MCF 10A (cell line): ENCODE measurements around the gene SLC26A2. TPM values are rescaled to one million over a fixed set of nuclear protein-coding genes. Genes with fewer than 3 reads are reported as not detected.
"Not testable (repeated sequence)": the region's sequence is repeated elsewhere in the genome, so short reads cannot be mapped to it uniquely, and the experiment has no call there.

Source experiments
- BruUV-seq: library from RNA; stranded (reverse); fragments of 400-500 nt; replicated peaks from 2 replicates; lab custom pipeline; 2021; lab: Mats Ljungman, UMichigan
- CTCF ChIA-PET: fragments of 300-600 bp; sonication (Branson Sonifier 250); formaldehyde crosslinking; extraction: SDS; loops from one replicate; lab custom pipeline; 2021; ENCODE audit warnings: antibody characterized with exemption, inconsistent platforms; lab: Yijun Ruan, JAX
- POLR2A ChIA-PET: fragments of 300-600, 350-650 bp; sonication (Branson Sonifier 250); formaldehyde crosslinking; extraction: SDS; loops from one replicate; lab custom pipeline; 2020; ENCODE audit warnings: antibody characterized with exemption, inconsistent platforms; lab: Yijun Ruan, JAX
- DNase-seq: peaks from one replicate; pipeline ENCODE4 v3.0.0-alpha.2; 2018; ENCODE audit not compliant: unreplicated experiment
- H3K27ac Mint-ChIP-seq: one replicate; pipeline ENCODE4 v1.8.0; 2022; ENCODE audit warnings: mild to moderate bottlenecking, low read depth, mixed read lengths; ENCODE audit not compliant: unreplicated experiment
- H3K27me3 Mint-ChIP-seq: one replicate; pipeline ENCODE4 v1.8.0; 2022; ENCODE audit warnings: mixed read lengths; ENCODE audit not compliant: insufficient read depth, unreplicated experiment
- H3K36me3 Mint-ChIP-seq: one replicate; pipeline ENCODE4 v1.8.0; 2022; ENCODE audit warnings: mild to moderate bottlenecking, moderate library complexity, mixed read lengths; ENCODE audit not compliant: insufficient read depth, unreplicated experiment
- H3K4me1 Mint-ChIP-seq: one replicate; pipeline ENCODE4 v1.8.0; 2022; ENCODE audit warnings: mixed read lengths; ENCODE audit not compliant: insufficient read depth, unreplicated experiment
- H3K4me3 Mint-ChIP-seq: one replicate; pipeline ENCODE4 v1.8.0; 2022; ENCODE audit warnings: mild to moderate bottlenecking, moderate library complexity, mixed read lengths; ENCODE audit not compliant: unreplicated experiment
- H3K9me3 Mint-ChIP-seq: one replicate; pipeline ENCODE4 v1.8.0; 2022; ENCODE audit warnings: mixed read lengths; ENCODE audit not compliant: unreplicated experiment
- intact Hi-C: fragments of 100-400 bp; cut with micrococcal nuclease; formaldehyde crosslinking; loops from 2 replicates; pipeline ENCODE4 v1.14.1; 2022
- total RNA-seq: library from RNA; stranded (reverse); gene quantifications from 2 replicates; pipeline ENCODE4 v1.2.3, GENCODE V29; 2022
- TF ChIP-seq, protein P1 (sequence below): fragments of 200-600 bp; IDR thresholded peaks from one replicate; pipeline ENCODE4 v1.8.0; 2022; ENCODE audit warnings: antibody characterized with exemption, mild to moderate bottlenecking; ENCODE audit not compliant: unreplicated experiment

SLC26A2 gene
- total RNA-seq, 1 experiment from 2014 or later: 56.2 TPM

DNA sequence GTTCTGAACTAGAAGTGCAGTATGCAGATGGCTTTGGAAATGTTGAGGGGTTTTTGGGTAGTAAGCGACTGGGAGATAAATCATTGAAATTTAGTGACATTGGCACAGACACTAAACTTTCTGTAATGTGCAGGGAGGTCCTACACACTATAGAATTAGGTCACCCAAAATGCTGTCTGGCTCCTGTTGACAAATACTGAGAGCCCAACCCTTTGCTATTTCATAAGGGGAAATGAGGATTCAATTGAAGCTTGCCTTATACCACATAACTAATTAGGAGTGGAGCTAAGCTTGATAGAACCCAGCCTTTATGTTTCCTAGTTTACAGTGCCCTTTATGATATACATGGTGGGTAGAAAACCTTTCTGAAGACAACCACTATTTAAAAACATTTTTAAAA, 62.6 kb downstream of the SLC26A2 start:
- ChIA-PET POLR2A (interaction anchor here (0.8 to 4.6 kb wide), 13 partner anchors 8 to 1230 kb away, joined by 3 to 104 read pairs (median 9); partner anchors contain the start of genes GM2A, HMGXB3 and TIGD6), CTCF (interaction anchor here (0.6 to 2.3 kb wide), 12 partner anchors 8 to 501 kb away, joined by 3 to 11 read pairs (median 4); no protein-coding TSS in a partner anchor)
- TF ChIP-seq, protein P1, sequence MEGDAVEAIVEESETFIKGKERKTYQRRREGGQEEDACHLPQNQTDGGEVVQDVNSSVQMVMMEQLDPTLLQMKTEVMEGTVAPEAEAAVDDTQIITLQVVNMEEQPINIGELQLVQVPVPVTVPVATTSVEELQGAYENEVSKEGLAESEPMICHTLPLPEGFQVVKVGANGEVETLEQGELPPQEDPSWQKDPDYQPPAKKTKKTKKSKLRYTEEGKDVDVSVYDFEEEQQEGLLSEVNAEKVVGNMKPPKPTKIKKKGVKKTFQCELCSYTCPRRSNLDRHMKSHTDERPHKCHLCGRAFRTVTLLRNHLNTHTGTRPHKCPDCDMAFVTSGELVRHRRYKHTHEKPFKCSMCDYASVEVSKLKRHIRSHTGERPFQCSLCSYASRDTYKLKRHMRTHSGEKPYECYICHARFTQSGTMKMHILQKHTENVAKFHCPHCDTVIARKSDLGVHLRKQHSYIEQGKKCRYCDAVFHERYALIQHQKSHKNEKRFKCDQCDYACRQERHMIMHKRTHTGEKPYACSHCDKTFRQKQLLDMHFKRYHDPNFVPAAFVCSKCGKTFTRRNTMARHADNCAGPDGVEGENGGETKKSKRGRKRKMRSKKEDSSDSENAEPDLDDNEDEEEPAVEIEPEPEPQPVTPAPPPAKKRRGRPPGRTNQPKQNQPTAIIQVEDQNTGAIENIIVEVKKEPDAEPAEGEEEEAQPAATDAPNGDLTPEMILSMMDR: no peak
- Mint-ChIP-seq H3K4me1 (peaks cover 41% of the 10 kb centered on the region), H3K4me3 (peak overlapping the region; percentile 63), H3K27ac (peak overlapping the region; percentile 89), H3K36me3 (peaks cover 92% of the 10 kb centered on the region), H3K27me3 (no peaks in the 10 kb centered on the region), H3K9me3 (no peaks in the 10 kb centered on the region)
- BruUV-seq: no TSS peak
- intact Hi-C loops: loop anchor here (2.0 kb wide), 1 partner anchor 14 kb away; no protein-coding TSS in a partner anchor
- DNase-seq: no peak

DNA sequence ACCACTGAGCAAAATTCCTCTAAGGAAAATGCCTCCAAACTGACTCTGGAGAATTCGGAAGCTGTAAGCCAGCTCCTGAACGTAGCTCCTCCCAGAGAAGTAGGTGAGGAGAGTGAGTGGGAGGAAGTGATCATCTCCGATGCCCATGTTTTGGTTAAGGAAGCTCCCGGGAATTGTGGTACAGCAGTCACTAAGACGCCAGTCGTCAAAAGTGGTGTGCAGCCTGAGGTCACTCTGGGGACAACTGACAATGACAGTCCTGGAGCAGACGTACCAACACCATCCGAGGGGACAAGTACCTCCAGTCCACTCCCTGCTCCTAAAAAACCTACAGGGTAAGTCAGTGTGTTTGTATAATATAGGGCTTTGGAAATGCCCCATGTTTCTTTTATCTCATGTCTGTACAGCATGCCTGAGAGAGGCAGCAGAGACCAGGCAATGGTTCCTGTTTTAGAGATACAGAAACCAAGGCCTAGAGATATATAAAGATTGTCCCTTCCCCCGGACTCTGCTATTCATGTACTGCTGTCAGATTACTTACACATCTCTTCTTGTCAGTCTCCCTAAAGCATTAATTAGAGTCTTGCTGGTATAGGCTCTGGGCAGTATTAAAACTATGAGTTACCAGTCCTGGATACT, 63.9 kb downstream of the SLC26A2 start:
- DNase-seq: no peak
- Mint-ChIP-seq H3K4me1 (peaks cover 34% of the 10 kb centered on the region), H3K9me3 (no peaks in the 10 kb centered on the region), H3K27me3 (no peaks in the 10 kb centered on the region), H3K36me3 (peaks cover 89% of the 10 kb centered on the region), H3K4me3 (no peak overlapping the region), H3K27ac (no peak overlapping the region)
- intact Hi-C loops: no loop called here
- POLR2A ChIA-PET: interaction anchor here (1.1 to 4.2 kb wide), 2 partner anchors 11 to 15 kb away, joined by 3 to 66 read pairs; no protein-coding TSS in a partner anchor
- BruUV-seq: no TSS peak
- TF ChIP-seq, protein P1: no peak
- CTCF ChIA-PET: no interaction called here

DNA sequence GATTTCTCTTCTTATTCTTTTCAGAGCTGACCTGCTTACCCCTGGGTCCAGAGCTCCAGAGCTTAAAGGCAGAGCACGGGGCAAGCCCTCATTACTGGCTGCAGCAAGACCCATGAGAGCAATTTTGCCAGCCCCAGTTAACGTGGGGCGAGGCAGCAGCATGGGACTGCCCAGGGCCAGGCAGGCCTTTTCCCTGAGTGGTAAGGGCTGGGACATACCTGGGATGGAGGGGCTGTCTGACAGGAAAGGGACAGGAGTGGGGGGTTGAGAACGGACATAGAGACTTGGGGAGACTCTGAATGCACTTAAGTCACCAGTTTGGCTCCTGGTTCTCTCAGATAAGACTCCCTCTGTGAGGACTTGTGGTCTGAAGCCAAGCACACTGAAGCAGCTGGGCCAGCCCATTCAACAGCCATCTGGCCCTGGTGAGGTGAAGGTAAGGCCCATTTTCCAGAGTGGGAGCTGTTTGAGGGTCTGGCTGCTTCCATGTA, 66.2 kb downstream of the SLC26A2 start:
- Mint-ChIP-seq H3K27ac (no peak overlapping the region), H3K9me3 (no peaks in the 10 kb centered on the region), H3K36me3 (peaks cover 85% of the 10 kb centered on the region), H3K4me1 (peaks cover 15% of the 10 kb centered on the region), H3K4me3 (no peak overlapping the region), H3K27me3 (no peaks in the 10 kb centered on the region)
- ChIA-PET CTCF (interaction anchor here (0.6 kb wide), 1 partner anchor 1088 kb away, joined by 3 read pairs; no protein-coding TSS in a partner anchor), POLR2A (interaction anchor here (0.8 to 1.6 kb wide), 5 partner anchors 8 to 27 kb away, joined by 3 to 6 read pairs (median 3); partner anchors contain the start of genes HMGXB3 and TIGD6)
- DNase-seq: no peak
- TF ChIP-seq, protein P1: no peak
- no TSS peak for BruUV-seq
- intact Hi-C loops: no loop called here

DNA sequence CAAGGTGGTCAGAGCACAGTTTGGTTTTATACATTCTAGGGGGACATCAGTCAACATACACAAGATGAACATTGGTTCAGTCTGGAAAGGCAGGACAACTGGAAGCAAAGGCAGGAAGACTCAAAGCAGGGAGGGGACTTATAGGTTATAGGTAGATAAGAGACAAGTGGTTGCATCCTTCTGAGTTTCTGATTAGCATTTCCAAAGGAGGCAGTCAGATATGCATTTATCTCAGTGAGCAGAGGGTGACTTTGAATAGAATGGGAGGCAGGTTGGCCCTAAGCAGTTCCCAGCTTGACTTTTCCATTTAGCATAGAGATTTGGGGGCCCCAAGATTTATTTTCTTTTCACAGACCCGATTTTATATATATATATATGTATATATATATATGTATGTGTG, 67.5 kb downstream of the SLC26A2 start:
- H3K9me3 Mint-ChIP-seq, BruUV-seq, DNase-seq, POLR2A ChIA-PET, H3K27me3 Mint-ChIP-seq, intact Hi-C loops, H3K27ac Mint-ChIP-seq, H3K4me1 Mint-ChIP-seq, H3K4me3 Mint-ChIP-seq: not testable (repeated sequence)
- H3K36me3 Mint-ChIP-seq: peaks cover 89% of the 10 kb centered on the region
- CTCF ChIA-PET: interaction anchor here (0.6 to 1.0 kb wide), 2 partner anchors 126 to 193 kb away, joined by 3 to 5 read pairs; no protein-coding TSS in a partner anchor
